Measurements from ENCODE around the gene RPL35.
"Not testable (repeated sequence)": the region's sequence is repeated elsewhere in the genome, so short reads cannot be mapped to it uniquely, and the experiment has no call there.

RPL35 gene

GRCh38 chr9:124852829-124853531, 8.8 kb downstream of the RPL35 start, which contains the start of gene WDR38:
WDR38 (plus strand) TSS chr9:124853460; CDS start chr9:124853532, 72 bp downstream.
- peak; percentile 78 for DNase-seq (ENCODE audit: low spot score)

DNA sequence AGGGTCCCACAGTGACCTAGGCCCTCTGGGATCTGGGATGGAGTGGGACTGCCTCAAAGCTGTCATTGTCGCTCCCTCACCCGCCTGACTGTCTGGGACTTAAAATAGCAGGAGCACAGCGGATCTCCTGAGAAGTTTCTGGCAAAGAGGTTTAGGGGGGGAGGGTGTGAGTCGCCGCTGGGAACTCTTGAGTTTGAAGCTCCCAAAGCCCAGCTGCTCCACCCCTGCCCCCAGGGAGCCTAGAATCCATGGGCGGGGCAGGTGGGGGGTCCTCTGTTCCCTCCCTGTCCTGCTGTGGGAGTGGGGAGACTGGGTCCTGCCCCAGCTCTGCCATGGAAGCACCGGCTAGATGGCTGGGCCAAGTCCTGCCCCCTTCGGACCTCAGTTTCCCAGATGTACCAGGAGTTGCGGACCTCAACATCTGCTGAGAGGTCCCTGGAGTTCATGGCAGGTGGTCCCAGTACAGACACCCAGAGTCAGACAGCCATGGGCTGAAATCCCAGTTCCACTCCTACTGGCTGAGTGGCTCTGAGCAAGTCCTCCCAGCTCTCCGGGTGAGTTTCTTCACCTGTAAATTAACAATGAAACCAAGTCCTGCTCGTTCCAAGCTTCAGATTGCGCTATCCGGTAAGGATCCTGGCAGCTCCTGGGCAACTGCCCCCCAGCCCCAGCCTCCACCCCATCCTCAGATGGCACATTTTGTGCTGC, 9.5 kb downstream of the RPL35 start:
- DNase-seq (ENCODE audit: low spot score), result no peak

GRCh38 chr9:124849801-124850200, 12.0 kb downstream of the RPL35 start:
- no peak for DNase-seq (ENCODE audit: low spot score)

DNA sequence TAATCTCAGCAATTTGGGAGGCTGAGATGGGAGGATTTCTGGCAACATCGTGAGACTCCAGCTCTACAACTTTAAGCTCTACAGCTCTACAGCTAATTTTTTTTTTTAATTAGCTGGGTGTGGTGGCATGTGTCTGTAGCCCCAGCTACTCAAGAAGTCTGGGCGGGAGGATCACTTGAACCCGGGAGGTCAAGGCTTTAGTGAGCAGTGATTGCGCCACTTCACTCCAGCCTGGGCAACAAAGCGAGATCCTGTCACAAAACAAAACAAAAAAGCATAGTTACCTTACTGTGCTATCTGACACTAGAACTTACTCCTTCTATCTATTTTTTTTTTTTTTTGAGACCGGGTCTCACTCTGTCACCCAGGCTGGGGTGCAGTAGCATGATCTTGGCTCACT, 14.8 kb downstream of the RPL35 start:
- DNase-seq (ENCODE audit: low spot score), result no peak

GRCh38 chr9:124846467-124846866, 15.3 kb downstream of the RPL35 start:
- DNase-seq (ENCODE audit: low spot score), result not testable (repeated sequence)

GRCh38 chr9:124844291-124844690, 17.5 kb downstream of the RPL35 start:
- no peak for DNase-seq (ENCODE audit: low spot score)

DNA sequence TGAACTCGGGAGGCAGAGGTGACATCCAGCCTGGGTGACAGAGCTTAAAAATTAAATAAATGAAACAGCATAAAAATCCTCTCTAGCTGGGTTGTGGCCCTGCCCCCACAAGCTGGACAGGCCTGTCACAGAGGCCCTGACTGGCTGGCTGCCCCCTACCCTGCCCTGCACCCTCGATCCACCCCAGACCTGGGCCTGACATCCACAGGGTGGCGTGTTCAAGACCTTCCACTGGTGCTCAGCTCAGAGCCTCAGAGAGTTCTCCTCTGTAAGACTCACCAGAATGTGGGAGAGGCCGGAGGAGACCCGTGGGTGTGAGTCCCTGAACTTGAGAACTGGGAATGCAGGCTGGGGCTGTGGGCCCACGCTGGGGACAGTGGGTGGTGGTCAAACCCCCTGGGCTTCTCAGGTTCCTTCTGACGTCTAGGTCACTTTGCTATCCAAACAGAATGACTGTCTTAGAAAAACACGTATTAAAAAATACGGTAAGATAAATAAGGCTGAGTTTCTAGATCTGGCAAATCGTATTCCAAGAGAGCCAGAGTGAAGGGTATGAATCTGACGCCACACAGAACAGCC, 18.2 kb downstream of the RPL35 start:
- no peak for DNase-seq (ENCODE audit: low spot score)

GRCh38 chr9:124841075-124841821, 20.5 kb downstream of the RPL35 start:
- DNase-seq (ENCODE audit: low spot score), result no peak

- no peak for DNase-seq (ENCODE audit: low spot score)
These were observed 21.4 kb downstream of the RPL35 start for GRCh38 chr9:124840300-124840833.

GRCh38 chr9:124839612-124840299, 22.0 kb downstream of the RPL35 start:
- no peak for DNase-seq (ENCODE audit: low spot score)

GRCh38 chr9:124838567-124839275, 23.0 kb downstream of the RPL35 start:
- not testable (repeated sequence) for DNase-seq (ENCODE audit: low spot score)

GRCh38 chr9:124838132-124838531, 23.6 kb downstream of the RPL35 start:
- DNase-seq (ENCODE audit: low spot score), result not testable (repeated sequence)

DNA sequence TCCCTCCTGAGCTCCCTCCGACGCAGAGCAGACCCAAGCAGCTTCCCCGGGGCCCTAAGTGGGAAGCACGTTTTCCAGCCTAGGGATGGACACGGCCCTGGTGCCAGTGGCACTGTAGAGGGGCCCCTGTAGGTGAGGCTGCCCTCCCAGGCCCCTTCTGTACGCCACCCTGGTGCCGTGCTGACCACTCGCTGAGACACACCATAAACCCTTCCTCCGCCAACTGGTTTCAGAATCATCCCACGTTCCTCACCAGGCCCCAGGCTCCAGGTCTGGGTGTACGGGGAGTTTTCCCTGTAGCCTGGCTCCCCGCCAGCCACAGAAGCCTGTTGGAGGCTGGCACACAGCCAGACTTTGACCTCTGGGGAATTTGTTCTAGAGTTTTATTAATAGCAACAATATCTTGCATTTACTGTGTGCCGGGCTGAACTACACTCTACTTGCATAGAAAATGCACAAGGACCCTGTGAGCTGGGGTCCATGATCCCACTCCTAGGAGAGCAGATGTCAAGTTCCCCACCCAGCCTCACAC, 26.7 kb downstream of the RPL35 start:
- DNase-seq (ENCODE audit: low spot score), result no peak

DNA sequence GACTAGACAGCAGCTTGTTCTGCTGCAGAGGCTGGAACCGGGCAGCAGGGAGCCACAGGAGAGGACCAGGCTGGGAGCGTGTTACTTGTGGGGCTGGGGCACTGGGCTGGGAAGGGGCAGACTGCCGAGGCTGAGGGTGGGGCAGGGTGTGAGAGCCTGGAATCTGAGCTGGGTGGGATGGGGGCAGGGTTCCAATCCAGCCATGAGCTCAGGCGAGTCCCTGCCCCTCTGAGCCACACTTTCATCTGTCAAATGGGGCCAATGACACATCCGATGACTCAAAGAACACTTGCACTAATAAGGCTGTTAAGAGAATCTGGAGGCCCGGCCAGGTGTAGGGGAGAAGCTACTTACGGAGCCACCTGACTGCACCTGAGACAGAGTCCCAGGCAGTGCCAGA, 27.2 kb downstream of the RPL35 start:
- DNase-seq (ENCODE audit: low spot score), result no peak

GRCh38 chr9:124831642-124832364, 30.0 kb downstream of the RPL35 start:
- no peak for DNase-seq (ENCODE audit: low spot score)

DNA sequence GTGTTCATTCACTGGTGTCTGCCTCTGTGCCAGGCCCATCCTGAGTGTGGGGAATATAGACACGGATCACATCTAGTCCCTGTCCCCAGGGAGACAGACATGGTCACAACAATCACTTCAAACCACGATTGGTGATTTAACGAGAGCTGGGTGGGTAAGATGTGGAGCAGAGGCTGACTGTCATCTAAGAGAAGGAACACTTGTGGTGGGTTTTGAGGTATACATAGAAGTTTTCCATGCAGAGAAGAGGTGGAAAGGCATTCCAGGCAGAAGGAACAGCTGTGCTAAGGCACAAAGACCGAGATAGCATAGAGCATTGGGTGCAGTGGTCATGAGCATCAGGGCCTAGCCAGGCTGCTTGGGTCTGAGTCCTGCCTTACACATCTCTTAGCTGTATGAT, 31.2 kb downstream of the RPL35 start:
- DNase-seq (ENCODE audit: low spot score), result no peak

GRCh38 chr9:124829334-124829669, 32.5 kb downstream of the RPL35 start:
- DNase-seq (ENCODE audit: low spot score), result no peak

DNA sequence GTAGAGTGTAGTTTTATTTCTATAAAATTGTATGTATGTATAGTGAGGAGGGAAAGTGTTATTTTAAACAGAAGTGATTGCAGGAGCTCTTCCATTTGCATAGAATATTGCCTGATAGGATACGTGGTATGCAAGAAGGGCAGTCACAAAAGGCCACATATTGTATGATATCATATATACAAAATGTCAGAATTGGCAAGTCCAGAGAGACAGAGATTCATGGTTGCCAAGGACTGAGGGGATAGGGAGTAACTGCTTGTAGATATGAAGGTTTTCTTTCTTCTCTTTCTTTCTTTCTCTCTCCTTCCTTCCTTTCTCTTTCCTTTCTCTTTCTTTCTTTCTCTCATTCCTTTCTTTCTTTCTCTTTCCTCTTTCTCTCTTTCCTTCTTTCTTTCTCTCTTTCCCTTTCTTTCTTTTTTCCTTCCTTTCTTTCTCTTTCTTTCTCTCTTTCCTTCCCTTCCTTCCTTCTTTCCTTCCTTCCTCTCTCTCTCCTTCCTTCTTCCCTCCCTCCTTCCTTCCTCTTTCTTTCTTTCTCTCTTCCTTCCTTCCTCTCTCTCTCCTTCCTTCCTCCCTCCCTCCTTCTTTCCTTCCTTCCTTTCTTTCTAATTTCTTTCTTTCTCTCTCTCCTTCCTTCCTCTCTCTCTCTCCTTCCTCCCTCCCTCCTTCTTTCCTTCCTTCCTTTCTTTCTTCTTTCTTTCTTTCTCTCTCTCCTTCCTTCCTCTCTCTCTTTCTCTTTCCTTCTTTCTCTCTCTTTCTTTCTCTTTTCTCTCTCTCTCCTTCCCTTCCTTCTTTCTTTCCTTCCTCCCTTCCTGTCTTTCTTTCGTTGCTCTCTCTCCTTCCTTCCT, 33.0 kb downstream of the RPL35 start:
- DNase-seq (ENCODE audit: low spot score), result no peak
